A549 (cell line): ENCODE data around the gene SEMA6D.

Experiments
- CBX2 ChIP-seq: fragments of 200-600 bp; sonication (generic); IDR thresholded peaks from 2 replicates; pipeline ENCODE4 v1.6.1; 2016; ENCODE audit warnings: low read depth, mild to moderate bottlenecking, borderline replicate concordance
- CTCF ChIP-seq: fragments of >200 bp; sonication (Bioruptor Twin); formaldehyde crosslinking; IDR thresholded peaks from 3 replicates; pipeline ENCODE4 v1.5.1; 2016
- EP300 ChIP-seq, 2 experiments: fragments of >200 bp; sonication (Bioruptor Twin); formaldehyde crosslinking; IDR thresholded peaks; 2 replicates in 1 of 2; 3 replicates in 1 of 2; pipeline ENCODE4 v1.6.1; 2016 to 2017
- MAX ChIP-seq: IDR thresholded peaks from 2 replicates; pipeline ENCODE4 v1.6.1; 2012
- NR3C1 ChIP-seq: fragments of >200 bp; sonication (Bioruptor Twin); formaldehyde crosslinking; IDR thresholded peaks from 3 replicates; pipeline ENCODE4 v1.6.1; 2017
- POLR2A ChIP-seq: IDR thresholded peaks from 2 replicates; pipeline ENCODE4 v1.6.1; 2012; ENCODE audit warnings: mild to moderate bottlenecking, low read length
- SMC3 ChIP-seq: fragments of >200 bp; sonication (Bioruptor Twin); formaldehyde crosslinking; IDR thresholded peaks from 3 replicates; pipeline ENCODE4 v1.6.1; 2018; ENCODE audit warnings: inconsistent platforms

DNA sequence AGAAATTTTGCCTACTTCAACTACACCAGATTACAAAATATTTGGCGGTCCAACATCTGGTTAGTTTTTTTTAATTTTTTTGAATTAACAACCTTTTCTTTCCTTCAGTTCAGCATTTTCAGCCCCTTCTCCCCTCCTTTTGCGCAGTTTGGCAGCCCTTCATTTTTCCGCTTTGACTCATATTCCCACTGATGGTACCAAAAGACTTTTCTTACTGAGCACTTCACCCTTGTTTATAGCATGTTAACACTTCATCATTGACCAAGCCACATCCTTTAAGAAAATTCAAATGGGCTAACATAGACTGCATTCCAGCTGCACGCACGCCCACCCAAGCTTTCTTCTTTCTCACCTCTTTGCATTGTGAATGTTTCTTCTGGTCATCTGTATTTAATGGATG, 49.7 kb downstream of the SEMA6D start:
- TF ChIP-seq CTCF: no peak
- no peak for TF ChIP-seq SMC3
- TF ChIP-seq CBX2: no peak
- TF ChIP-seq MAX: no peak
- no peak for TF ChIP-seq POLR2A
- TF ChIP-seq NR3C1: no peak
- TF ChIP-seq EP300 (IDR thresholded peaks at IDR 0.05): no peak
